Lower lobe of right lung (tissue), 2 donors: ENCODE measurements around the gene FHOD1. TPM values are rescaled to one million over a fixed set of nuclear protein-coding genes. Genes with fewer than 3 reads are reported as not detected.

ENCODE experiments used
- ATAC-seq, 2 donors: fragments of 200-7000 bp; cut with Tn5 transposase; one replicate each; pipeline ENCODE4 v1.9.1; 2020 to 2022; ENCODE audit warnings: mild to moderate bottlenecking in 2 of 2, moderate library complexity in 2 of 2
- DNase-seq: peaks from one replicate; pipeline ENCODE4 v3.0.0-alpha.2; 2020
- H3K27ac ChIP-seq: fragments of 200-600 bp; one replicate; pipeline ENCODE4 v1.8.0; 2022
- H3K27me3 ChIP-seq: fragments of 200-600 bp; one replicate; pipeline ENCODE4 v1.8.0; 2022; ENCODE audit warnings: low read depth
- H3K36me3 ChIP-seq: fragments of 200-600 bp; one replicate; pipeline ENCODE4 v1.8.0; 2022; ENCODE audit warnings: mild to moderate bottlenecking
- H3K4me1 ChIP-seq: fragments of 200-600 bp; one replicate; pipeline ENCODE4 v1.8.0; 2022
- H3K4me3 ChIP-seq: fragments of 200-600 bp; one replicate; pipeline ENCODE4 v1.8.0; 2022; ENCODE audit warnings: mild to moderate bottlenecking
- H3K9me3 ChIP-seq: fragments of 200-600 bp; one replicate; pipeline ENCODE4 v1.8.0; 2022
- intact Hi-C: fragments of 100-400 bp; cut with DNase I; formaldehyde crosslinking; loops from one replicate; pipeline ENCODE4 v1.11.0; 2022
- total RNA-seq: library from RNA; stranded (reverse); fragmentation: NEBNext Ultra II Directional; extraction: Animal tissue kit (Norgen Biotek cat#: 25700); gene quantifications from one replicate; pipeline ENCODE4 v1.2.1, GENCODE V29; 2021
- TF ChIP-seq, protein P1 (sequence below): fragments of 200-600 bp; IDR thresholded peaks from one replicate; pipeline ENCODE4 v1.8.0; 2022; ENCODE audit warnings: antibody characterized with exemption, mild to moderate bottlenecking
- donor health status: DM: no; HTN: yes; CAD: no; lungs with severe emphysema.

The FHOD1 gene
- total RNA-seq, 1 donor from 2014 or later: 67.7 TPM

DNA sequence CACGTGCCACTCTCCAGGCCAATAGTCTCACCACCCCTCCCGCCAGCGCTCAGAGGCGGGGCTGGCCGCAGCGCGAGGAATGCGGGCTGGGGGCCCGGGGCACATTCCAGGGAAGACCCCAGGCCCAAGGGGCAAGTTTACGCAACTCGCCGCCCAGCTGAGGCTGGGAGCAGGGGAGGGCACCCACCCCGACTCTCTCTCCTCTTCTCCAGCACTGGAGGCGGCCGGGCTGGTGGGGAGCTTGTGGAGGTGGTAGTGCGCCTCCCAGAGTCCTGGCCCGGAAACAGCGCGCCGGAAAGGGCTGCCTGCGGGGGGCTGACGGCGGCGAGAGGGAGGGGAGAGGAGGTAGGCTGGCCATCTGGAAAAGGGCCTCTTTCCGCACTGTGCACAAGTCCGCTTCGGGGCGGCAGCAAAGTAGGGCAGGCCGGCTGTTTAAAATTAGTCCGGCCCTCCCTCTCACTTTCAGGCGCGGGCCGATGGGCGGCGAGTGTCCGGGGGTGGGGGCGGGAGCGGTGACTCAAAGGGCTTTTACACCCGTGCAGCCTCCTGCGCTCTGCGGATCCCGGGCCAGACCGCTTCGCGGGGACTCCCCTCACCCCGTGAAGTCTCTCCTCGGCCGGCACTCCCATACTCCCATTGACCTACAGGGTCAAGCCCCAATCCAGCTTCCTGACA lies 1.1 kb downstream of the FHOD1 start:
- H3K36me3 ChIP-seq: no peaks in the 10 kb centered on the region
- intact Hi-C loops: no loop called here
- peak overlapping the region; percentile 93 for H3K27ac ChIP-seq
- peaks cover 70% of the 10 kb centered on the region for H3K4me1 ChIP-seq
- TF ChIP-seq, protein P1, sequence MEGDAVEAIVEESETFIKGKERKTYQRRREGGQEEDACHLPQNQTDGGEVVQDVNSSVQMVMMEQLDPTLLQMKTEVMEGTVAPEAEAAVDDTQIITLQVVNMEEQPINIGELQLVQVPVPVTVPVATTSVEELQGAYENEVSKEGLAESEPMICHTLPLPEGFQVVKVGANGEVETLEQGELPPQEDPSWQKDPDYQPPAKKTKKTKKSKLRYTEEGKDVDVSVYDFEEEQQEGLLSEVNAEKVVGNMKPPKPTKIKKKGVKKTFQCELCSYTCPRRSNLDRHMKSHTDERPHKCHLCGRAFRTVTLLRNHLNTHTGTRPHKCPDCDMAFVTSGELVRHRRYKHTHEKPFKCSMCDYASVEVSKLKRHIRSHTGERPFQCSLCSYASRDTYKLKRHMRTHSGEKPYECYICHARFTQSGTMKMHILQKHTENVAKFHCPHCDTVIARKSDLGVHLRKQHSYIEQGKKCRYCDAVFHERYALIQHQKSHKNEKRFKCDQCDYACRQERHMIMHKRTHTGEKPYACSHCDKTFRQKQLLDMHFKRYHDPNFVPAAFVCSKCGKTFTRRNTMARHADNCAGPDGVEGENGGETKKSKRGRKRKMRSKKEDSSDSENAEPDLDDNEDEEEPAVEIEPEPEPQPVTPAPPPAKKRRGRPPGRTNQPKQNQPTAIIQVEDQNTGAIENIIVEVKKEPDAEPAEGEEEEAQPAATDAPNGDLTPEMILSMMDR: peak; percentile 48
- H3K27me3 ChIP-seq: peaks cover 11% of the 10 kb centered on the region
- peak; percentile 84 for DNase-seq
- peak; percentile 46 to 49 for ATAC-seq
- no peaks in the 10 kb centered on the region for H3K9me3 ChIP-seq
- H3K4me3 ChIP-seq: peak overlapping the region; percentile 99

DNA sequence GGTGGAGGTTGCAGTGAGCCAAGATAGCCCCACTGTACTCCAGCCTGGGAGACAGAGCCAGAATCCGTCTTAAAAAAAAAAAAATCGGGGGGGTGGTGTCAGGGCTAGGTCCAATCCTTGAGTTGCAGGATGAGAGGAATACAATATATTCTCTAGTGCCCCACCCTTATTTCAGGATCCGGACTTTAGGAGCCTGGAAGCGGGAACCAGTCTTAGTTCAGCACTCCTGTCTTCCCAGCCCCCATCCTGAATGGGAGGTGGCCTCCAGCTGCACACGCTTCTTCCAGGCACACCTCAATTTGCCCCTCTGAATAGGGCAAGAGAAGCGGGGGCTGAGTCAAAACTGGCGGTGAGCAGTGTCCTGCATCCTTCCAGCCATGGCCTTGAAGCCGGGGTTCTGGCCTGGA lies 1.6 kb downstream of the FHOD1 start:
- H3K4me3 ChIP-seq: peak overlapping the region; percentile 99
- no peak for DNase-seq
- no peaks in the 10 kb centered on the region for H3K9me3 ChIP-seq
- H3K27ac ChIP-seq: peak overlapping the region; percentile 93
- TF ChIP-seq, protein P1: no peak
- peaks cover 10% of the 10 kb centered on the region for H3K27me3 ChIP-seq
- H3K4me1 ChIP-seq: peaks cover 76% of the 10 kb centered on the region
- no peak for ATAC-seq
- intact Hi-C loops: no loop called here
- H3K36me3 ChIP-seq: no peaks in the 10 kb centered on the region

DNA sequence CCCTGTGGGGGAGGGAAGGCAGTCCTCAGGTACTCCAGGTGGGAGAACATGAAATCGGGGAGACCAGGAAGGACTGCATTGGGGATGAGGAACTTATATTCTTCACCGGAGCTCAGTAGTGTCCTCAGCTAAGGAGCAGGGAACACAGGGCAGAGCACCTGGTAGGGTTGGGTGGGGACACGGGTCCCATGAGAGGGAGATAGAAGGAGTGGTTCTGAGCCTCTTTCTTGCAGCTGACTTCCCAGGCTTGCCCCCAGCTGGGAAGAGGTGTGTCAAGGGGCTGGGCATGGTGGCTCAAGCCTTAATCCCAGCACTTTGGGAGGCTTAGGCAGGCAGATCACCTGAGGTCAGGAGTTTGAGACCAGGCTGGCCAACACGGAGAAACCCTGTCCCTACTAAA lies 2.1 kb downstream of the FHOD1 start:
- Histone ChIP-seq H3K4me3 (peak overlapping the region; percentile 99), H3K27ac (peak overlapping the region; percentile 93), H3K27me3 (peaks cover 6% of the 10 kb centered on the region), H3K36me3 (no peaks in the 10 kb centered on the region), H3K4me1 (peaks cover 81% of the 10 kb centered on the region), H3K9me3 (no peaks in the 10 kb centered on the region)
- intact Hi-C loops: no loop called here
- ATAC-seq (no peak), DNase-seq (peak; percentile 43)
- TF ChIP-seq, protein P1: no peak

DNA sequence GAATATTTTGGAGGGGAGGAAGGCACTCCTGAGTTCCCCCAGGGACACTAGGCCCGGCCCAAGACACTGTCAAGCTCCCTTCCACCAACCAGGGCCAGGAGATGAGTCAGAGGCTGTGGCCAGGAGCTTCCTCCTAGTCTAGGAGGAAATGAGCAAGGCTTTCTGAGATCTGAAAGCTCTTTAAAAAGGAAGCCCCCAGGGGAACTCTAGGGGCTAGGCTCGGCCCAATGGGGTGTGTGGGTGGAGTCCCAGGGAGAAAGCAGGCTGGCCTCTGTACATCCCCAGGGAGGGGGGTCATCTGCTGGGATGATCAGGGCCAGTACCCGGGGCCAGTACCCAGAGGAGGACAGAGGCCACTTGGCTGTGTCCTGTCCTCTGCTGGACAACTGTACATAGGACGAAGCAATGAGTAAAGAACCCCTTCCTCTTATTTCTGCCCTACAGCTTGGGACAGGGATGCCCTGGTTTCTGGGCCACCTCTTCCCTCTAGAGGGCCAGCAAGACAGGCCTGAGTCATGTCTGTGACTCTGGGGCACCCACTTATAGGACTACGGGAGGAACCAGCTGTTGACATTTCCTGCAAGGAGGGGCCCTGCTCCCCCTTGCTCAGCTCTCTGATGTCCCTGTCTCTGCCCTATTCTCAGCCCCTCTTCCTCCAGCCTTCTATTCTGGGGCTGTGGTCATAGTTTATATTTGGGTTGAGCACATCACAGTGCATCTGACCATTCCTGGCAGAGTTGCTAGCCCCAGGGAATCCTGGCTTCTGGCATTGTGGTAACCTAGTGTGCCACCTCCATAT lies 2.7 kb downstream of the FHOD1 start:
- no peaks in the 10 kb centered on the region for H3K9me3 ChIP-seq
- peak in 1 of 2 donors; percentile 15 for ATAC-seq
- H3K4me1 ChIP-seq: peaks cover 84% of the 10 kb centered on the region
- peak overlapping the region; percentile 93 for H3K27ac ChIP-seq
- H3K4me3 ChIP-seq: peak overlapping the region; percentile 99
- peaks cover 6% of the 10 kb centered on the region for H3K27me3 ChIP-seq
- H3K36me3 ChIP-seq: no peaks in the 10 kb centered on the region
- DNase-seq: peak; percentile 89
- TF ChIP-seq, protein P1: no peak
- intact Hi-C loops: no loop called here

DNA sequence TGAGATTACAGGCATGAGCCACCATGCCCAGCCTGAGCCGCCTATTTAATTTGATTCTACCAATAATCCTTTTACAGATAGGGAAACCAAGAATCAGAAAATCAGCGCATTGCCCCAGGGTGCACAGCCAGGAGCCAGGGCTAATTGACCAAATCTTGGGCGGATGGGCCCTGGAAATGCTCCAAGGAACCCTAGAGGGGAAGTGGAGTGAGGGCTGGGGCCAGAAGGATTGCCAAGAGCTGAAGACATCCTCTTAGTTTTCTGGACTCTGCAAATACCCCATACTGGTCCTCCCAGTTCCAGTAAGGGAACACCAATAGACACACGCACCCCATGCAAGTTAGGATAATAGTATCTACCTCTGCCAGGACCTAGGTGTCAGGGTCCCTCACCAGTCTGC lies 3.8 kb downstream of the FHOD1 start:
- intact Hi-C loops: no loop called here
- peaks cover 80% of the 10 kb centered on the region for H3K4me1 ChIP-seq
- no peaks in the 10 kb centered on the region for H3K27me3 ChIP-seq
- H3K4me3 ChIP-seq: peak overlapping the region; percentile 99
- peak overlapping the region; percentile 93 for H3K27ac ChIP-seq
- DNase-seq: peak; percentile 64
- H3K36me3 ChIP-seq: peaks cover 11% of the 10 kb centered on the region
- TF ChIP-seq, protein P1: no peak
- ATAC-seq: no peak
- H3K9me3 ChIP-seq: no peaks in the 10 kb centered on the region
